Fibroblast of villous mesenchyme (primary cell): ENCODE results near the gene ABCB7. TPM values are rescaled to one million over a fixed set of nuclear protein-coding genes. Genes with fewer than 3 reads are reported as not detected.
"Not testable (repeated sequence)": the region's sequence is repeated elsewhere in the genome, so short reads cannot be mapped to it uniquely, and the experiment has no call there.

Experiments
- DNase-seq: peaks from one replicate; pipeline ENCODE4 v3.0.0-alpha.2; 2010; ENCODE audit warnings: low read depth
- H3K4me3 ChIP-seq: 2 replicates; pipeline ENCODE4 v1.5.1; 2011; ENCODE audit warnings: low read depth, mild to moderate bottlenecking, low read length
- CTCF ChIP-seq: IDR thresholded peaks from 2 replicates; pipeline ENCODE4 v1.5.1; 2012; ENCODE audit warnings: low read depth, mild to moderate bottlenecking, low read length; ENCODE audit not compliant: insufficient read depth
- total RNA-seq: library from RNA; depleted of rRNA; stranded (reverse); fragments of >200 nt; gene quantifications from 2 replicates; pipeline ENCODE4 v1.2.3, GENCODE V29; 2012

ABCB7 gene
- total RNA-seq, 1 donor, result 18.6 TPM

- H3K4me3 ChIP-seq, result no peak overlapping the region
- no peak for TF ChIP-seq CTCF
- DNase-seq, result no peak
Measured at GRCh38 chrX:75154871-75155270, 1.2 kb downstream of the ABCB7 start.

- no peak for TF ChIP-seq CTCF
- no peak for DNase-seq
- H3K4me3 ChIP-seq, result no peak overlapping the region
Measured at GRCh38 chrX:75151827-75152592, 4.1 kb downstream of the ABCB7 start.

- no peak for DNase-seq
- TF ChIP-seq CTCF, result no peak
- H3K4me3 ChIP-seq, result no peak overlapping the region
Measured at GRCh38 chrX:75149654-75150053, 6.4 kb downstream of the ABCB7 start.

- no peak for TF ChIP-seq CTCF
- no peak overlapping the region for H3K4me3 ChIP-seq
- DNase-seq, result no peak
Measured at GRCh38 chrX:75132672-75133071, 23.4 kb downstream of the ABCB7 start.

- TF ChIP-seq CTCF, result no peak
- H3K4me3 ChIP-seq, result no peak overlapping the region
- no peak for DNase-seq
Measured at GRCh38 chrX:75131973-75132627, 24.0 kb downstream of the ABCB7 start.

GRCh38 chrX:75129069-75129468 lies 27.0 kb downstream of the ABCB7 start:
- H3K4me3 ChIP-seq, DNase-seq: not testable (repeated sequence)

GRCh38 chrX:75118296-75118695 lies 37.8 kb downstream of the ABCB7 start:
- TF ChIP-seq CTCF, result no peak
- no peak for DNase-seq
- H3K4me3 ChIP-seq, result no peak overlapping the region
